GM23248 (cell line): Measurements from ENCODE around the gene NCAM2. TPM values are rescaled to one million over a fixed set of nuclear protein-coding genes. Genes with fewer than 3 reads are reported as not detected.

Source experiments
- DNase-seq: peaks from one replicate; pipeline ENCODE4 v3.0.0-alpha.2; 2015
- H2AFZ ChIP-seq: fragments of 200-600 bp; sonication (generic); 2 replicates; pipeline ENCODE4 v1.6.1; 2016; ENCODE audit warnings: antibody characterized with exemption
- H3F3A ChIP-seq: fragments of 200-600 bp; sonication (generic); 2 replicates; pipeline ENCODE4 v1.6.1; 2016; ENCODE audit warnings: mild to moderate bottlenecking, antibody characterized with exemption, mixed run types; ENCODE audit not compliant: insufficient read depth
- H3K27ac ChIP-seq: fragments of 200-600 bp; sonication (generic); 2 replicates; pipeline ENCODE4 v1.5.1; 2016; ENCODE audit warnings: mild to moderate bottlenecking
- H3K27me3 ChIP-seq: fragments of 200-600 bp; sonication (generic); replicated peaks from 2 replicates; pipeline ENCODE4 v1.6.1; 2016; ENCODE audit warnings: mild to moderate bottlenecking; ENCODE audit not compliant: insufficient read depth
- H3K36me3 ChIP-seq: fragments of 200-600 bp; sonication (generic); 2 replicates; pipeline ENCODE4 v1.6.1; 2016; ENCODE audit warnings: low read depth, mild to moderate bottlenecking
- H3K4me1 ChIP-seq: fragments of 200-600 bp; sonication (generic); 2 replicates; pipeline ENCODE4 v1.6.1; 2016; ENCODE audit warnings: mild to moderate bottlenecking; ENCODE audit not compliant: insufficient read depth
- H3K4me2 ChIP-seq: fragments of 200-600 bp; sonication (generic); one replicate; pipeline ENCODE4 v1.6.1; 2016; ENCODE audit warnings: mild to moderate bottlenecking; ENCODE audit not compliant: unreplicated experiment
- H3K4me3 ChIP-seq: fragments of 200-600 bp; sonication (generic); 2 replicates; pipeline ENCODE4 v1.5.1; 2016; ENCODE audit warnings: mild to moderate bottlenecking
- H3K79me2 ChIP-seq: fragments of 200-600 bp; sonication (generic); 2 replicates; pipeline ENCODE4 v1.6.1; 2016; ENCODE audit warnings: mild to moderate bottlenecking; ENCODE audit not compliant: insufficient read depth
- H3K9ac ChIP-seq: fragments of 200-600 bp; sonication (generic); 2 replicates; pipeline ENCODE4 v1.6.1; 2016; ENCODE audit warnings: mild to moderate bottlenecking
- H3K9me2 ChIP-seq: fragments of 200-600 bp; sonication (generic); 2 replicates; pipeline ENCODE4 v1.6.1; 2016; ENCODE audit warnings: mixed run types, mild to moderate bottlenecking, moderate library complexity; ENCODE audit not compliant: insufficient read depth
- H3K9me3 ChIP-seq: fragments of 200-600 bp; sonication (generic); one replicate; pipeline ENCODE4 v1.6.1; 2017; ENCODE audit warnings: low read depth
- H4K20me1 ChIP-seq: fragments of 200-600 bp; sonication (generic); 2 replicates; pipeline ENCODE4 v1.6.0; 2016; ENCODE audit not compliant: insufficient read depth
- EZH2 ChIP-seq: fragments of 200-600 bp; sonication (generic); IDR thresholded peaks from 2 replicates; pipeline ENCODE4 v1.6.1; 2018; ENCODE audit warnings: antibody characterized with exemption, mild to moderate bottlenecking; ENCODE audit not compliant: insufficient read depth, poor library complexity, severe bottlenecking
- EZH2phosphoT487 ChIP-seq: fragments of 200-600 bp; sonication (generic); IDR thresholded peaks from 2 replicates; pipeline ENCODE4 v1.6.1; 2018; ENCODE audit warnings: antibody characterized with exemption, moderate library complexity, mild to moderate bottlenecking, low read depth; ENCODE audit not compliant: insufficient read depth
- WGBS, 2 experiments: methylation state at CpG; one replicate each; pipeline ENCODE4 v1.1.6; 2015 to 2017; ENCODE audit warnings: low lambda C conversion rate in 2 of 2, low coverage in 1 of 2; ENCODE audit errors: missing lambda C conversion rate in 2 of 2; 5-methylcytosine and 5-hydroxymethylcytosine counted together
- in situ Hi-C: fragments of 300-500 bp; cut with MboI; formaldehyde crosslinking; loops from 2 replicates; pipeline ENCODE4 v1.15.0; 2020
- polyA plus RNA-seq: library from polyadenylated mRNA; unstranded; fragments of >200 nt; fragmentation: Nextera tagmentation; extraction: Ambion mirVana; gene quantifications from 2 replicates; pipeline ENCODE4 v1.2.1, GENCODE V29; 2016
- total RNA-seq: library from RNA; depleted of rRNA; stranded (reverse); fragments of >200 nt; shearing (Covaris generic); gene quantifications from 2 replicates; pipeline ENCODE4 v1.2.3, GENCODE V29; 2014

NCAM2 gene
- total and polyA plus RNA-seq, 2 experiments from 2014 or later, result 1.3 to 1.7 TPM

GRCh38 chr21:21074305-21074704 is 76.1 kb downstream of the NCAM2 start:
- H3K9me3 ChIP-seq, result no peaks in the 10 kb centered on the region
- no peaks in the 10 kb centered on the region for H4K20me1 ChIP-seq
- WGBS, 2 experiments, result 49 to 59% methylated on average over 3 of the region's 3 CpGs
- TF ChIP-seq EZH2 (no peak), EZH2phosphoT487 (no peak)
- H3K4me2 ChIP-seq, result no peak overlapping the region
- no peaks in the 10 kb centered on the region for H3K79me2 ChIP-seq
- no peaks in the 10 kb centered on the region for H3F3A ChIP-seq
- in situ Hi-C loops, result no loop called here
- no peak overlapping the region for H3K4me3 ChIP-seq
- no peak overlapping the region for H2AFZ ChIP-seq
- H3K4me1 ChIP-seq, result no peaks in the 10 kb centered on the region
- no peaks in the 10 kb centered on the region for H3K36me3 ChIP-seq
- H3K9ac ChIP-seq, result no peak overlapping the region
- H3K27ac ChIP-seq, result no peak overlapping the region
- DNase-seq, result no peak
- no peaks in the 10 kb centered on the region for H3K27me3 ChIP-seq
- no peaks in the 10 kb centered on the region for H3K9me2 ChIP-seq

GRCh38 chr21:21076051-21076450 is 77.8 kb downstream of the NCAM2 start:
- Histone ChIP-seq H3K4me2 (no peak overlapping the region), H3K27ac (no peak overlapping the region), H3K36me3 (no peaks in the 10 kb centered on the region), H4K20me1 (no peaks in the 10 kb centered on the region), H3F3A (no peaks in the 10 kb centered on the region), H3K9ac (no peak overlapping the region), H3K79me2 (no peaks in the 10 kb centered on the region), H3K27me3 (no peaks in the 10 kb centered on the region), H3K9me2 (no peaks in the 10 kb centered on the region), H3K4me3 (no peak overlapping the region), H3K4me1 (no peaks in the 10 kb centered on the region), H2AFZ (no peak overlapping the region), H3K9me3 (no peaks in the 10 kb centered on the region)
- TF ChIP-seq EZH2, result no peak
- TF ChIP-seq EZH2phosphoT487, result no peak
- no peak for DNase-seq
- in situ Hi-C loops, result no loop called here
- WGBS, 2 experiments, result 64 to 67% methylated on average over 2 of the region's 2 CpGs

GRCh38 chr21:21076491-21076890 is 78.3 kb downstream of the NCAM2 start:
- H3K9me3 ChIP-seq, result no peaks in the 10 kb centered on the region
- H3K4me1 ChIP-seq, result no peaks in the 10 kb centered on the region
- H3K4me3 ChIP-seq, result no peak overlapping the region
- DNase-seq, result no peak
- H3F3A ChIP-seq, result no peaks in the 10 kb centered on the region
- 13 to 21% methylated on average over 4 of the region's 4 CpGs for WGBS, 2 experiments
- no peaks in the 10 kb centered on the region for H3K9me2 ChIP-seq
- in situ Hi-C loops, result no loop called here
- H3K4me2 ChIP-seq, result no peak overlapping the region
- H2AFZ ChIP-seq, result no peak overlapping the region
- H3K79me2 ChIP-seq, result no peaks in the 10 kb centered on the region
- no peak overlapping the region for H3K27ac ChIP-seq
- H3K9ac ChIP-seq, result no peak overlapping the region
- no peaks in the 10 kb centered on the region for H3K27me3 ChIP-seq
- TF ChIP-seq EZH2phosphoT487, result no peak
- TF ChIP-seq EZH2, result no peak
- H3K36me3 ChIP-seq, result no peaks in the 10 kb centered on the region
- H4K20me1 ChIP-seq, result no peaks in the 10 kb centered on the region

GRCh38 chr21:21079646-21080045 is 81.4 kb downstream of the NCAM2 start:
- H3K4me2 ChIP-seq, result no peak overlapping the region
- in situ Hi-C loops, result no loop called here
- H3K4me3 ChIP-seq, result no peak overlapping the region
- H4K20me1 ChIP-seq, result no peaks in the 10 kb centered on the region
- H3K9me3 ChIP-seq, result no peaks in the 10 kb centered on the region
- no peaks in the 10 kb centered on the region for H3K36me3 ChIP-seq
- no peaks in the 10 kb centered on the region for H3K27me3 ChIP-seq
- H2AFZ ChIP-seq, result no peak overlapping the region
- H3K4me1 ChIP-seq, result no peaks in the 10 kb centered on the region
- no peaks in the 10 kb centered on the region for H3F3A ChIP-seq
- no peaks in the 10 kb centered on the region for H3K9me2 ChIP-seq
- no peaks in the 10 kb centered on the region for H3K79me2 ChIP-seq
- H3K9ac ChIP-seq, result no peak overlapping the region
- H3K27ac ChIP-seq, result no peak overlapping the region
- TF ChIP-seq EZH2phosphoT487, result no peak
- no peak for TF ChIP-seq EZH2
- DNase-seq, result no peak

- DNase-seq, result no peak
- Histone ChIP-seq H3K4me1 (no peaks in the 10 kb centered on the region), H3K27ac (no peak overlapping the region), H3K27me3 (no peaks in the 10 kb centered on the region), H3F3A (no peaks in the 10 kb centered on the region), H3K79me2 (no peaks in the 10 kb centered on the region), H3K4me3 (no peak overlapping the region), H3K9me3 (no peaks in the 10 kb centered on the region), H2AFZ (no peak overlapping the region), H3K4me2 (no peak overlapping the region), H3K36me3 (no peaks in the 10 kb centered on the region), H3K9ac (no peak overlapping the region), H4K20me1 (no peaks in the 10 kb centered on the region), H3K9me2 (no peaks in the 10 kb centered on the region)
- in situ Hi-C loops, result no loop called here
- WGBS, 2 experiments, result 0 to 7% methylated on average over 1 of the region's 1 CpG
- TF ChIP-seq EZH2phosphoT487, result no peak
- no peak for TF ChIP-seq EZH2
Observed at GRCh38 chr21:21084179-21084578, 86.0 kb downstream of the NCAM2 start.
